Smooth muscle cell (in vitro differentiated cells): ENCODE results near the gene LGMN. TPM values are rescaled to one million over a fixed set of nuclear protein-coding genes. Genes with fewer than 3 reads are reported as not detected.

Experiments used
- DNase-seq: peaks from one replicate; lab custom pipeline; 2025; ENCODE audit not compliant: unreplicated experiment; lab: John Stamatoyannopoulos, UW
- H2AFZ ChIP-seq: fragments of 200-600 bp; sonication (generic); 2 replicates; pipeline ENCODE4 v1.6.0; 2016; ENCODE audit warnings: antibody characterized with exemption, low read depth, mild to moderate bottlenecking
- H3F3A ChIP-seq: fragments of 200-600 bp; sonication (generic); 2 replicates; pipeline ENCODE4 v1.6.0; 2017; ENCODE audit warnings: antibody characterized with exemption, low read depth
- H3K27ac ChIP-seq: fragments of 200-600 bp; sonication (generic); 2 replicates; pipeline ENCODE4 v1.5.1; 2016; ENCODE audit warnings: low read depth, mild to moderate bottlenecking
- H3K27me3 ChIP-seq: fragments of 200-600 bp; sonication (generic); 2 replicates; pipeline ENCODE4 v1.6.1; 2016; ENCODE audit warnings: low read depth, mild to moderate bottlenecking
- H3K36me3 ChIP-seq: fragments of 200-600 bp; sonication (generic); 2 replicates; pipeline ENCODE4 v1.5.1; 2016; ENCODE audit warnings: low read depth
- H3K4me1 ChIP-seq: fragments of 200-600 bp; sonication (generic); 2 replicates; pipeline ENCODE4 v1.5.1; 2016; ENCODE audit warnings: low read depth
- H3K4me2 ChIP-seq: fragments of 200-600 bp; sonication (generic); 2 replicates; pipeline ENCODE4 v1.6.0; 2016; ENCODE audit warnings: mild to moderate bottlenecking
- H3K4me3 ChIP-seq: fragments of 200-600 bp; sonication (generic); 2 replicates; pipeline ENCODE4 v1.5.1; 2016; ENCODE audit warnings: mild to moderate bottlenecking
- H3K79me2 ChIP-seq: fragments of 200-600 bp; sonication (generic); 2 replicates; pipeline ENCODE4 v1.6.0; 2016; ENCODE audit warnings: low read depth, mild to moderate bottlenecking
- H3K9ac ChIP-seq: fragments of 200-600 bp; sonication (generic); 2 replicates; pipeline ENCODE4 v1.6.0; 2016; ENCODE audit warnings: low read depth
- H3K9me3 ChIP-seq: fragments of 200-600 bp; sonication (generic); replicated peaks from 2 replicates; pipeline ENCODE4 v1.5.1; 2016; ENCODE audit warnings: low read depth
- H4K20me1 ChIP-seq: fragments of 200-600 bp; sonication (generic); 2 replicates; pipeline ENCODE4 v1.6.0; 2016; ENCODE audit warnings: low read depth
- WGBS: methylation state at CpG from one replicate; pipeline ENCODE4 v1.1.7; 2016; ENCODE audit warnings: low lambda C conversion rate; 5-methylcytosine and 5-hydroxymethylcytosine counted together
- polyA plus RNA-seq: library from polyadenylated mRNA; unstranded; fragments of >200 nt; fragmentation: Nextera tagmentation; extraction: Ambion mirVana; gene quantifications from 2 replicates; pipeline ENCODE4 v1.2.1, GENCODE V29; 2016
- total RNA-seq: library from RNA; depleted of rRNA; stranded (reverse); fragments of >200 nt; gene quantifications from 2 replicates; pipeline ENCODE4 v1.2.3, GENCODE V29; 2014
- TF ChIP-seq, protein P1 (sequence below): fragments of 200-600 bp; sonication (generic); IDR thresholded peaks from 2 replicates; pipeline ENCODE4 v1.5.1; 2017; ENCODE audit warnings: borderline replicate concordance, mild to moderate bottlenecking, antibody characterized with exemption; ENCODE audit not compliant: insufficient read depth, poor library complexity, severe bottlenecking

The LGMN gene
- total and polyA plus RNA-seq, 2 experiments from 2014 or later: 124 to 133 TPM

- no peak overlapping the region for H2AFZ ChIP-seq
- H3K27me3 ChIP-seq: no peaks in the 10 kb centered on the region
- no peak overlapping the region for H3K4me2 ChIP-seq
- TF ChIP-seq, protein P1, sequence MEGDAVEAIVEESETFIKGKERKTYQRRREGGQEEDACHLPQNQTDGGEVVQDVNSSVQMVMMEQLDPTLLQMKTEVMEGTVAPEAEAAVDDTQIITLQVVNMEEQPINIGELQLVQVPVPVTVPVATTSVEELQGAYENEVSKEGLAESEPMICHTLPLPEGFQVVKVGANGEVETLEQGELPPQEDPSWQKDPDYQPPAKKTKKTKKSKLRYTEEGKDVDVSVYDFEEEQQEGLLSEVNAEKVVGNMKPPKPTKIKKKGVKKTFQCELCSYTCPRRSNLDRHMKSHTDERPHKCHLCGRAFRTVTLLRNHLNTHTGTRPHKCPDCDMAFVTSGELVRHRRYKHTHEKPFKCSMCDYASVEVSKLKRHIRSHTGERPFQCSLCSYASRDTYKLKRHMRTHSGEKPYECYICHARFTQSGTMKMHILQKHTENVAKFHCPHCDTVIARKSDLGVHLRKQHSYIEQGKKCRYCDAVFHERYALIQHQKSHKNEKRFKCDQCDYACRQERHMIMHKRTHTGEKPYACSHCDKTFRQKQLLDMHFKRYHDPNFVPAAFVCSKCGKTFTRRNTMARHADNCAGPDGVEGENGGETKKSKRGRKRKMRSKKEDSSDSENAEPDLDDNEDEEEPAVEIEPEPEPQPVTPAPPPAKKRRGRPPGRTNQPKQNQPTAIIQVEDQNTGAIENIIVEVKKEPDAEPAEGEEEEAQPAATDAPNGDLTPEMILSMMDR: no peak
- H3K79me2 ChIP-seq: no peaks in the 10 kb centered on the region
- H3F3A ChIP-seq: no peaks in the 10 kb centered on the region
- H3K9ac ChIP-seq: no peak overlapping the region
- H3K9me3 ChIP-seq: no peaks in the 10 kb centered on the region
- no peak for DNase-seq
- 79% methylated on average over 9 of the region's 9 CpGs for WGBS
- H3K36me3 ChIP-seq: no peaks in the 10 kb centered on the region
- no peak overlapping the region for H3K4me3 ChIP-seq
- H3K27ac ChIP-seq: no peak overlapping the region
- H3K4me1 ChIP-seq: no peaks in the 10 kb centered on the region
- H4K20me1 ChIP-seq: no peaks in the 10 kb centered on the region
Observed at GRCh38 chr14:92675976-92676375, 72.5 kb downstream of the LGMN start.

GRCh38 chr14:92675421-92675820 lies 73.0 kb downstream of the LGMN start:
- 94% methylated on average over 6 of the region's 6 CpGs for WGBS
- Histone ChIP-seq H3K27me3 (no peaks in the 10 kb centered on the region), H3K36me3 (no peaks in the 10 kb centered on the region), H3K4me1 (no peaks in the 10 kb centered on the region), H4K20me1 (no peaks in the 10 kb centered on the region), H3K9me3 (no peaks in the 10 kb centered on the region), H3K79me2 (no peaks in the 10 kb centered on the region), H2AFZ (no peak overlapping the region), H3K4me3 (no peak overlapping the region), H3K4me2 (no peak overlapping the region), H3F3A (no peaks in the 10 kb centered on the region), H3K27ac (no peak overlapping the region), H3K9ac (no peak overlapping the region)
- no peak for DNase-seq
- TF ChIP-seq, protein P1: no peak

DNA sequence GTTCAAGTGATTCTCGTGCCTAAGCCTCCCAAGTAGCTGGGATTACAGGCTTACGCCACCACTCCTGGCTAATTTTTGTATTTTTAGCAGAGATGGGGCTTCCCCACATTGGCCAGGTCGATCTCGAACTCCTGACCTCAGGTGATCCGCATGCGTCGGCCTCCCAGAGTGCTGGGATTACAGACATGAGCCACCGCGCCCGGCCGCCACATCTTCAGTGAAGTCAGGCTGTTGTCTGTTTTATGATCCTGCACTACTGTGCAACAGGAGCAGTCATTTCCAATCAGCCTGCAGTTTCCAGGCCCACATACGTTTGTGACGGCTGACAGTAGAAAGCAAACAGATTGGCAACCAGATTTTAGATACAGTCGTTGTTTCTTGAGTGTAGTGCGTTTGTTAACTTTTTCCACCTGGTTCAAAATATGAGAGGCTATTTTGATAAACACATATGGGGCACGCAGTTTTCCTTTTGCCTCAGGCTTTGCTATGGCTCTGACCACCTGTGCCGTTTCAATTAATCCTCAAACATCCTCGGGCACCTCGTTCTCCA lies 74.8 kb downstream of the LGMN start:
- Histone ChIP-seq H3K79me2 (no peaks in the 10 kb centered on the region), H3K9me3 (no peaks in the 10 kb centered on the region), H3K27me3 (no peaks in the 10 kb centered on the region), H3K9ac (no peak overlapping the region), H3K36me3 (no peaks in the 10 kb centered on the region), H3K4me2 (no peak overlapping the region), H3K4me3 (no peak overlapping the region), H3K4me1 (no peaks in the 10 kb centered on the region), H2AFZ (no peak overlapping the region), H4K20me1 (no peaks in the 10 kb centered on the region), H3F3A (no peaks in the 10 kb centered on the region), H3K27ac (no peak overlapping the region)
- TF ChIP-seq, protein P1: no peak
- no peak for DNase-seq
- 74% methylated on average over 19 of the region's 19 CpGs for WGBS

DNA sequence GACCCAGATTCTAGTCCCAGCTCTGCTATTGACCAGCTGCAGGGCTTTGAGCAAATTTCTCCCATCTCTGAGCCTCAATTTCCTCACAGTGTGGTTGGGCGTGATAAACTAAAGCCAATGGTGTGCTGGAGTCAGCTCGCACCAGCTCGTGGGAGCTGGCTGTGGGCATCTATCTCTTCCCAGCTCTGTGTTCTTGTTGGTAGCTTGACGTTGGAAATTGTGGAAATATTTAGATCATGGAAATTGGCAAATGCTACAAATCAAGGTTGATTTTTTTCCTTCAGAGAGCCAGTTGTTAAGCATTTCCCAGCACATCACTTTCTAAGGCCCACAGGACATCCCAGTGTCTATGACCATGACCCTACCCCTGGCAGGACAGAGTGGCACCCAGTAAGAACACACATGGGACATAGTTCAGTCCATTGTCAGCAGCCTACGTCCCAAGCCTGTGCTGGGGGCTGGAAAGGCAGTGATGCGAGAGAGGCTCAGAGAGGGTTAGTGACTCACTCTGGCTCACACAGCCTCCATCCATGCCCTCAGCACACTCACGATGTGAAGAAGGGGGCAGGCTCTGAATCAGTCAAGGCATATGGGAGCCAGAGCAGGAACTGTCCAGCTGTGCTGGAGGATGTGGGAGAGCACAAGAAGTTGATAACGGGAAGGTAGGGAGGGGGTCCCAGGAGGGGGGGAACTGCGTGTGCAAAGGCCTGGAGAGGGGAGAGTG lies 77.6 kb downstream of the LGMN start:
- WGBS: 91% methylated on average over 9 of the region's 9 CpGs
- H3K27ac ChIP-seq: no peak overlapping the region
- TF ChIP-seq, protein P1: no peak
- H3F3A ChIP-seq: no peaks in the 10 kb centered on the region
- no peak overlapping the region for H2AFZ ChIP-seq
- H4K20me1 ChIP-seq: no peaks in the 10 kb centered on the region
- no peak overlapping the region for H3K9ac ChIP-seq
- no peaks in the 10 kb centered on the region for H3K36me3 ChIP-seq
- H3K4me3 ChIP-seq: no peak overlapping the region
- no peak overlapping the region for H3K4me2 ChIP-seq
- H3K4me1 ChIP-seq: no peaks in the 10 kb centered on the region
- DNase-seq: no peak
- H3K27me3 ChIP-seq: no peaks in the 10 kb centered on the region
- H3K79me2 ChIP-seq: no peaks in the 10 kb centered on the region
- no peaks in the 10 kb centered on the region for H3K9me3 ChIP-seq
